Right lobe of liver (tissue), 4 donors: ENCODE results near the gene OR51E2.

ENCODE experiments used
- CTCF ChIP-seq, 4 donors: fragments of 200-600 bp in 3 of 4; fragments of 450-650 bp in 1 of 4; IDR thresholded peaks; one replicate each; pipeline versions ENCODE4 v1.5.1 to v1.8.0; 2016 to 2022; ENCODE audit warnings: antibody characterized with exemption in 4 of 4, mild to moderate bottlenecking in 2 of 4
- POLR2A ChIP-seq: fragments of 450-650 bp; IDR thresholded peaks from one replicate; pipeline ENCODE4 v1.6.1; 2017; ENCODE audit warnings: antibody characterized with exemption, mild to moderate bottlenecking
- donor health status: DM: no; HTN: no; CAD: no.
- donor health status: DM: no; HTN: no; CAD: no.
- donor health status: DM: no; HTN: yes; CAD: no.

DNA sequence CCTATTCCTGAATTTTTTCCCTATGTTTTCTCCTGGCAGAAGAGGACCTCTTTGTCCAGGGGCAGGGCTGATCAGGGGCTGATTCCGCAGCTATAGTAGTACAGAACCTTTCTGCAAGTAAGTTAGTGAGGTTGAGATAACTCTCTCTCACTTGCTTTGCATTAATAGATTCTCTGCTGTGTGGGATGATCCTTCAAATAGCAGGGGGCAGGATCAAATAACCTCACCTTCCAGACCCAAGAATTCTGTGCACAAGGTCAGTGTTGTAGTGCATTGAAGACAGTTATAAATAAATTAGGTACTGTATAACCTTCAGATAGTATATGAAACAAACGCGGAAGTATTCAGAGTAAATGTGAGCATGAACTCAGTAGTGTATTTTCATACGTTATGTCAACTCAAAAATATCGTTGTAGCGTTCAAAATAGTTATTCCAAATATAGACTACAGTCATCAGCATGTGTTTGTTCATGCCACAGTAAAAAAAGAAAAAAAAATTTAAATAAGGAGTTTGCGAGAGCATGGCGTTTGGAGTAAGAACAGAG is 7.2 kb upstream of the OR51E2 start:
- TF ChIP-seq CTCF (IDR thresholded peaks at IDR 0.05) (no peak), POLR2A (no peak)
